COR-L47 (cell line): Measurements from ENCODE around the gene OVCA2.

Source experiments
- DNase-seq: peaks from one replicate; lab custom pipeline; 2025; lab: John Stamatoyannopoulos, UW

The OVCA2 gene

DNA sequence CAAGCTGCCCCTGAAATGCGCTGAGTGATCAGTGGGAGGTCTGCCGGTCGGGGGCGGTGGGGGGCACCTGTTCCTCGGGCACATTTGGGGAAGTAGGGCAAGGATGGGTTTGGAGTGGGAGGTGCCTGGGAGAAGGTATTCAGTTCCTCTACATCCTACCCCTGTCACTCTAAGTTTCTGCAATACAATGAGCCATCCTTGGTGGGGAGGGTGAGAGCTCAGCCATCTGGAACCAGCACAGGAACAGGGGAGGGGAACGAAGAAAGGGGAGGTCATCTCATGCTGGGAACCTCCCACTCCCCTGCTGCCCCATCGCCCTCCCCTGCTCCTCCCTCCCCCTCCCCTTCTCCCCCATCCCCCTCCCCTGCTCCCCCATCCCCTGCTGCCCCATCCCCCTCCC is 7.7 kb upstream of the OVCA2 start:
- no peak for DNase-seq

GRCh38 chr17:2034806-2035540 is 6.8 kb upstream of the OVCA2 start:
- DNase-seq, result no peak

DNA sequence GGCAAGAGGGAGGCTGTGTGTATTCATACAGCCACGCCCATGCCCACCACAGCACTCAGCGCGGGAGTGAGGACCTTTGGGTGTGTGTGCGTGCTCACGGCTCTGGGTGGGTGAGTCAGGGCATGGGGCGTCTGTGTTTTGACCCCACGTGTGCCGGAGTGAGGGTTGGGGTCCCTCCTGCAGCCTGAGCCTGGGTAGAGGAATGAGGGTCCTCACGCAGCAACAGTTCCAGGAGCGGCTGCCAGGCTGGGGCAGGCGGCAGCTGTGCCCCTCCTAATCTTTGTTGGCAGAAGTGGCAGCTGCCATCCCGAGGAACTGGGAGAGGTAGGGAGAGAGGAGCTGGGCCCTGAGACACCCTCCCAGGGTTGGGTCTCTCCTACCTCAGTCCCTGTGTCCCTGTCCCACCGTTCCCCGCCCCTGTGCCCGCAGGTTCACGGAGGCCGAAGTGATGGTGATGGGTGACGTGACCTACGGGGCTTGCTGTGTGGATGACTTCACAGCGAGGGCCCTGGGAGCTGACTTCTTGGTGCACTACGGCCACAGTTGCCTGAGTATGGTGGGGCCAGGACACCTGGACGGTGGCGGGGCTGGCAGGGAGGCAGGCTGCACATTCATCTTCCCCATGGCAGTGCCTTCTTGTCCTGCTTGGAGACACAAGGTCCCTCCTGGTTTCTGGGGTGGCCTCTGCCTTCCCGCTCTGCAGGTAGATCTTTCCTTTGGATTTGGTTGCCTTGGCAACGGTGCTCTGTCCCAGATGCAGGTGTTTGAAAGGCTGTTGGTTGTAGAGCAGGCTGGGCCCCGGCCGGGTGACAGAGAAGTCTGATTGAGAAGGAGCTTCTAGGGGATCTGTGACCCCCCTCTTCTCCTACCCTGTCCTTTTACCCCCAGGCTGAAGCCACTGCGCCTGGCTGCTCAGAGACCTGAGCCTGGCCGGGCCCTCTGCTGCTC is 6.0 kb upstream of the OVCA2 start:
- no peak for DNase-seq

DNA sequence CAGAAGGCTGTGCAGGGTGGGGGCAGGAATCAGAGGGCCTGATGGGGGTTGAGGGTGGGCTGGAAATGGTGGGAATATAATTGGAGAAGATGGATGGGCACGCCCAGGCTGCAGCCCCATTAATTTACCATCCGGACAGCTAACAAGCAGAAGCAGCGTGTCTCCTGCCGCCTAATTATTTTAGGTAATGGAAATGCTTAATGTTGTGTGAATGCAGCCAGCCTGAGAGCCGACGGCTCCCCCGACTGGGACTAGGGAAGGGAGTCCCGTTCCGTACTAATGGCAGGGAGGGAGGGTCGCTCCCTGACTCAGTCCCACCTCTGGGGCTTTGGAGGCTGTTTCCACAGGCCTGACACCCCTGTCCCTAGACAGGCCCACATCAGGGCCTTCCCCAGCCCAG is 4.7 kb upstream of the OVCA2 start:
- DNase-seq, result no peak

DNA sequence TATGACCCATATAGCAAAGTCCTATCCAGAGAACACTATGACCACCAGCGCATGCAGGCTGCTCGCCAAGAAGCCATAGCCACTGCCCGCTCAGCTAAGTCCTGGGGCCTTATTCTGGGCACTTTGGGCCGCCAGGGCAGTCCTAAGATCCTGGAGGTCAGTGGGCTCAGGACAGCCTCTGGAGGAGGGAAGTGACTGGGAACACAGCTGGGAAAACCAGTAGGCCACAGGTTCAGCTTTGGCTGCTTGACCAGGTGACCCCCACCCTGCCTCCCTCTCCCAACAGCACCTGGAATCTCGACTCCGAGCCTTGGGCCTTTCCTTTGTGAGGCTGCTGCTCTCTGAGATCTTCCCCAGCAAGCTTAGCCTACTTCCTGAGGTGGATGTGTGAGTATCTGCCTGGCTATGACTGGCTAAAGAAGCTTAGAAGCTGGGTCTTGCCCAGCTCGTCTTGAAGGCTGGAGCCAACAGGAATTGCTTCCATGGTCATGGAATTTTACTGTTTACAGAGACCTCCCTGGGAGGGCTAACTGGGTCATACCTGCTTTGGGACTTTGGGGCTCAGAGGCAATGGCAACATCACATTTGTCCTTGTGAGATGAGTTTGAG is 1.5 kb upstream of the OVCA2 start:
- DNase-seq, result no peak

- no peak for DNase-seq
Observed at GRCh38 chr17:2040942-2041560, 771 bp upstream of the OVCA2 start.

DNA sequence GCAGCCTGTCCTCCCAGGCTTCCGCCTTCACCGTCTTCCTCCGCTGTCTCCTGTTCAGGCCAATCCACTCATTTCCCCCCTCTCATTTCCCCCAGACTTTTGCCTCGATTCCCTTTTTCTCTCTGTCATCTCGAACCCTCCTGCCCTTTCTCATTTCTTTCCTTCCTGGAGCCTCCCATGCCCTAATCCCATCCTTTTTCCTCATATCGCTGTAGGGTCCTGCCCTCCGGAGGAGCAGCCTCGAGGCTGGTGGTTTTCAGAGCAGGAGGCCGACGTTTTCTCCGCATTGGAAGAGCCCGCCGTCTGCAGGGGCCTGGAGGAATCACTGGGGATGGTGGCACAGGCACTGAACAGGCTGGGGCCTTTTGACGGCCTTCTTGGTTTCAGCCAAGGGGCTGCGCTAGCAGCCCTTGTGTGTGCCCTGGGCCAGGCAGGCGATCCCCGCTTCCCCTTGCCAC is 597 bp downstream of the OVCA2 start:
- DNase-seq, result no peak

GRCh38 chr17:2042933-2043332 is 1.1 kb downstream of the OVCA2 start:
- no peak for DNase-seq

GRCh38 chr17:2043785-2044184 is 2.0 kb downstream of the OVCA2 start:
- DNase-seq, result no peak

DNA sequence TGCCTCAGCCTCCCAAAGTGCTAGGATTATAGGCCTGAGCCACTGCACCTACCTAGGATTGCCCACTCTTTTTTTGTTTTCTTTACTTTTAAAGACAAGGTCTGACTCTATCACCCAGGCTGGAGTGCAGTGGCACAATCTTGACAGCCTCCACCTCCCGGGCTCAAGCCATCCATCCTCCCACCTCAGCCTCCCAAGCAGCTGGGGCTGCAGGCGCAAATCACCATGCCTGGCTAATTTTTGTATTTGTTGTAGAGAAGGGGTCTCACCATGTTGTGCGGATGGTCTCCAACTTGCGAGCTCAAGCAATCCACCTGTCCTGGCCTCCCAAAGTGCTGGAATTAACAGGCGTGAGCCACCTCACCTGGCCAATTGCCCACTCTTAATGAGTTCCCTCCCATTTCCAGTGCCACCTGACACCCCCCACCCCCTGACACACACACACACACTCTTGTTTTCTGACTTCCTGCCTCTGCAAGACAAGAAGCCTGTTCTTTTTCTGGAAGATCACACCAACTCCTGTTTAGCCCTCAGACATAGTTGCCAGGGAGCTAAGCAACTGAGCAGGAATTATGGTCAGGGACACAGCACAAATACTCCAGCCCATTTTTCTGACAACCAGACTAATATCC is 2.6 kb downstream of the OVCA2 start:
- DNase-seq, result no peak

GRCh38 chr17:2047590-2047989 is 5.8 kb downstream of the OVCA2 start:
- DNase-seq, result no peak

- no peak for DNase-seq
Observed at GRCh38 chr17:2048805-2049204, 7.0 kb downstream of the OVCA2 start.

DNA sequence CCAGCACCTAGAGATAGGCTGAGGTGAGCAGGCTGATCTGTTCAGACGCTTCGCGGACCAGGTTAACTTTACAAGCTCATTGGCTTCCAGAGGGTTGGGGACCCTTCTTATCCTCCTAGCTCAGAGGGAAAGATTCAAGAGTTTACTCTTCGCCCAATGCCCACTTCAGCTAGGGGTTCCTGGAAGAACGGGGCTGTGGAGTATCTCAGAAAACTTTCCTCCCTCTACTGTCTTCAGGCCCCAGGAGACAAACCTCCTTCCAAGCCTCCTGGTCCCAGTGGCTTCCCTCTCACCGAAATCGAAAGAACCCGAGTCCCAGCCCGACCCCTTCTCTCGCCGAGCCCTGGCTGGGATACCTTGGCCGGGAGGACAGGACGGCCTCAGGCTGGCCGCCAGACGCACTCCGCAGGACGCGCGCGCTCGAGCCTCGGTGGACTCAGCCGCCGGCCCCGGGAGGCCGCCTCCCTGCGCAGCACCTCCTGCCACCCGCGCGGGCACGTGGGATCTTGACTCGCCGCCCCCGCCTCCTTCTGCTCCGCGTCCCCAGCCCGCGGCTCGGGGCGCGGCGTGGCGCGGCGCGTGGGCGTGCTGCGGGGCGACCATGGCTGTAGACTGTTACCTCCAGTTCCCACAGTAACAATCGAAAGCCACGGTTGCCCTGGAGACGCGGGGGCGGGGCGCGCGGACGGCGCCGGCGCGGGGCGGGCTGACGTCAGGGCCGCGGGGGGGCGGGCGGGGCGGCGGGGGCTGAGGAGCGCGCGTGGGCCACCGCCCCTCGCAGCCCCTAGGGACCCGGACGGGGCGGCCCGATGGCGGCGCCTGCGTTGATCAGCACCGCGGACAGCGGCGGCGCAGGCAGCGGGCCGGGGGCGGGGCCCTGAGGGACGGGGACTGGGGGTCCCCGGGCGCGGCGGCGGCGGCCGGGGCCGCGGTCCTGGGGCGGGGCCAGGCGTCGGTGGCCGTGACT is 7.8 kb downstream of the OVCA2 start:
- DNase-seq, result peak; percentile 53

- peak; percentile 40 for DNase-seq
Observed at GRCh38 chr17:2050300-2051060, 8.7 kb downstream of the OVCA2 start.

- no peak for DNase-seq
Observed at GRCh38 chr17:2051061-2051932, 9.5 kb downstream of the OVCA2 start.

DNA sequence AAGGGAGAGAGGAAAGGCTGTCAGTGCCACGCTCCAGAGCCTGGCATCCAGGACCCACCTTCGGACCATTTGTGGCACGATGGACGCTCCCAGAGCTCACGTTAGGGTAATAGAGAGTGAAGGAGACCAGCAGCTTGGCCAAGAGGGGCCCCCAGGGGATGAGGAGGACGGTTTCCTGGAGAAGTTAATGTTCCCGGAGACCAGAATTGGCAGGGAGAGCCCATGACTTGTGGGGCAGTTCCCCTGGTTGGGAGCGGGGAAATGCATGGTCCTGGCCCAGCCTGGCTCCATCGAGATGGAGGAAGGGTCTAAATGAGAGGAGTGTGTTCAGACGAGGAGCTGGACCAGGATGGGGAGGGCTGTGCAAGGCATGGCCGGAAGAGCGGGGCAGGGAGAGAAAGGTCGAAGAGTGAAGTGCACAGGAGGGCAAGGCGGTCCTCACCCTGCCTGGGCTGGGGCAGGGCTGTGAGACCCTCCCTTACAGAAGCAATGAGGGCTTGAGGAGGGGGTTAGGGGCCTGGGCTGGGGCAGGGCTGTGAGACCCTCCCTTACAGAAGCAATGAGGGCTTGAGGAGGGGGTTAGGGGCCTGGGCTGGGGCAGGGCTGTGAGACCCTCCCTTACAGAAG is 10.2 kb downstream of the OVCA2 start:
- no peak for DNase-seq

DNA sequence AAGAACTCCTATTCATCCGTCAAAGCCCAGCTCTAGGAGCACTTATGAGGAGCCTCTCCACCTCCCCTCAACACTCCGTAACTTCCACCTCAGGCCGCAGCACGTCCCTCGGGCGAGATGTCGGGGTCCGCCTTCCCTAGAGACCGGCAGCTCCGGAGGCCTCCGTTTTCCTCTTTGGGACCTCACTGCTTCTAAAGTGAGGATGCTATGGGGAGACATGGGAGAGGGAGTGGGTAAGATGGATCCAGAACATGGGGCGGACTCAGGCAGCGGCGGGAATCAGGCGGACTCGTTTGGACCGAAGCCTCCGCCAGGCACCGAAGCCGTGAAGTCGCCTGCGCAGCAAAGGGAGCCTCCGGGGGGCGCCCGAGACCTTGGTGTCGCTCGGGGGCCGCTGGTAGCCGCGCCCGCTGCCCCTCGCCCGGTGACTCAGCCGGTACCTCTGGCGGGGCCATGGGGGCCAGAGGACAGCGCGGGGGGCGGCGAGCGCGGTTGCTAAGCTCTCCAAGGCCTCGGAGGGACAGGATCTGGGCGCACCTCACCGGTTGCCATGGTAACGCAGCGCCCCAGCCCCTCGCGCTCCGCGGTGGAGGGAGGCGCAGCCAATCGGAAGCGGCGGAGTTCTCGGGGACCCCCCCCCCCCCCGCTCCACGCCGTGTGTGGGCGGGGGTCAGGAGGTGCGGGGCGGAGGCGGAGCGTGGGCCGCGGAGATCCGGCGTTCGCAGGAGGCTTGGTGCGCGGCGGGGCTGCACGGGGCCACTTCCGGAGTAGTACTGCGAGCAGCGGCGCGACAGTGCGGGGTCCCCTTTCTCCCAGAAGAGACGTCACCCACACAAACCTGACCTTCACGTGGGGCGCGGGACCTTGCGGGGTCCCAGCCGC is 11.8 kb downstream of the OVCA2 start:
- no peak for DNase-seq

DNA sequence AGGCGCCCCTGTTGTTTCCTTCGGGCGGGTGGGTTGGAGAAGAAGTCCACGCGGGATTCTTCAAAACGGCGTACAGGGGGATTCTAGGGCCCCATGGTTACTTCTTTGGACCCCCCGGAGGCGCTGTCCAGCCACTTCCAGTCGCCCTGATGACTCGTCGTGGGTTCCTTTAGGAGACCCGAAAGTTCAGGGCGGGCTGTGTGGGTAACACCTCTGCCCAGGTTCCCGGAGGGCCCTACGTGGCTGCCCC is 12.4 kb downstream of the OVCA2 start:
- no peak for DNase-seq
